ENCODE data around the gene OSBPL6. TPM values are rescaled to one million over a fixed set of nuclear protein-coding genes. Genes with fewer than 3 reads are reported as not detected.

Gene OSBPL6
- total RNA-seq, 6 experiments from 2014 or later, result 2.4 to 4.1 (median 3.1) TPM

DNA sequence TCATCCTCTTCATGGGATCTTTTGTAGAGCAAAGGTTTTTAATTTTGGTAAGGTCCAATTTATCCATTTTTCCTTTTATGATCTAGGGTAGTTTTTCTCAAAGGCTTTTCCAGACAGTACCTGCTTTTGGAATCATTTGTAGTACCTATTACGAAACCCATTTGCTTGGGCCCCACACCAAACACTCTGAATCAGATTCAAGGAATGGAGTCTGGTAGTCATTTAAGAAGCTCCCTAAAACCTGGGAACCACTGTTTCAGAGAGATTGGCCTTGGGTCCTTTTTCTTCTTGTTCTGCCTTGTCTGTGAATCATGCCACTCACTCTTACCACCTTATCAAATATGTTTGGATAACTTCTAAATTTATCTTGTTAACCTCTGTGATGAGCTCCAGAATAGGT is 40.3 kb downstream of the OSBPL6 start:
- no peaks in the 10 kb centered on the region for H3K36me3 ChIP-seq
- intact Hi-C loops (cut with DNase I), result no loop called here
- no peaks in the 10 kb centered on the region for H3K9me3 ChIP-seq
- no peak for ATAC-seq
- DNase-seq, result no peak
- TF ChIP-seq, protein P1, sequence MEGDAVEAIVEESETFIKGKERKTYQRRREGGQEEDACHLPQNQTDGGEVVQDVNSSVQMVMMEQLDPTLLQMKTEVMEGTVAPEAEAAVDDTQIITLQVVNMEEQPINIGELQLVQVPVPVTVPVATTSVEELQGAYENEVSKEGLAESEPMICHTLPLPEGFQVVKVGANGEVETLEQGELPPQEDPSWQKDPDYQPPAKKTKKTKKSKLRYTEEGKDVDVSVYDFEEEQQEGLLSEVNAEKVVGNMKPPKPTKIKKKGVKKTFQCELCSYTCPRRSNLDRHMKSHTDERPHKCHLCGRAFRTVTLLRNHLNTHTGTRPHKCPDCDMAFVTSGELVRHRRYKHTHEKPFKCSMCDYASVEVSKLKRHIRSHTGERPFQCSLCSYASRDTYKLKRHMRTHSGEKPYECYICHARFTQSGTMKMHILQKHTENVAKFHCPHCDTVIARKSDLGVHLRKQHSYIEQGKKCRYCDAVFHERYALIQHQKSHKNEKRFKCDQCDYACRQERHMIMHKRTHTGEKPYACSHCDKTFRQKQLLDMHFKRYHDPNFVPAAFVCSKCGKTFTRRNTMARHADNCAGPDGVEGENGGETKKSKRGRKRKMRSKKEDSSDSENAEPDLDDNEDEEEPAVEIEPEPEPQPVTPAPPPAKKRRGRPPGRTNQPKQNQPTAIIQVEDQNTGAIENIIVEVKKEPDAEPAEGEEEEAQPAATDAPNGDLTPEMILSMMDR (IDR thresholded peaks at IDR 0.05), result no peak
- TF ChIP-seq POLR2A (IDR thresholded peaks at IDR 0.05), result no peak
- H3K4me3 ChIP-seq, result no peak overlapping the region
- no peaks in the 10 kb centered on the region for H3K27me3 ChIP-seq
- no CpG with 5 or more reads among the region's 1 CpG for WGBS (ENCODE audit: insufficient coverage, low coverage, low lambda C conversion rate, missing lambda C conversion rate)
- no peak overlapping the region for H3K27ac ChIP-seq
- H3K4me1 ChIP-seq, result peaks cover 0 to 10% (median 0%) of the 10 kb centered on the region in 4 donors

DNA sequence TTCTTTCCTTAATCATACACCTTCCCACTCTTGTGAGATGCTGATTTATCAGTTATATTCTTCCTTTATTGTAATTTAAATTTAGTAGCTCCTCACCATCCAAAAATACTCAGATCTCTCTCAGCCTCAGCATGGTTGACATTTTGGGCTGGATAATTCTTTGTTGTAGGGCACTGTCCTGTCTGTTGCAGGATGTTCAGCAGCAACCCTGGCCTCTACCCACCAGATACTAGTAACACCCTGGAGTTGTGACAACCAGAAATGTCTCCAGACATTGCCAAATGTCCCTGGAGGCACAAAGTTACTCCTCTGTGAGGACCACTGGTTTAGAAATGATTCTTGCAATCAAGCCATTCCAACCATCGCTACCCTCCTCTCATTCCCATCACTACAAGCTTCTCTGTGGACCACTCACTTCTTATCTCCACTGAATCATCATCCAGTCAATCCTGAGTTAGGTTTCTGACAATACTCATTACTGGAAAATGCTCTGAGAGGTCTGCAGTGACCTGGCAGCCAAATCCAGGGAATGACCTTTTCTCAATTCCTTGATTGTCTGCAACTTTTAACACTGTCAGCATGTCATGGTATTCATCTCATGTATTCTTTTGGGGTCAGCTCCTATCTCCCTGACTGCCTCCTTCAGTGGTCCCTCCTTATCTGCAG is 43.3 kb downstream of the OSBPL6 start:
- TF ChIP-seq POLR2A (IDR thresholded peaks at IDR 0.05), result no peak
- TF ChIP-seq, protein P1 (IDR thresholded peaks at IDR 0.05), result no peak
- DNase-seq (no peak), ATAC-seq (no peak)
- WGBS (ENCODE audit: insufficient coverage, low coverage, low lambda C conversion rate, missing lambda C conversion rate), result 100% methylated on average over 1 of the region's 1 CpG
- H3K36me3 ChIP-seq, result no peaks in the 10 kb centered on the region
- H3K27ac ChIP-seq, result no peak overlapping the region
- peaks cover 0 to 13% (median 0%) of the 10 kb centered on the region in 4 donors for H3K4me1 ChIP-seq
- H3K4me3 ChIP-seq, result no peak overlapping the region
- no peaks in the 10 kb centered on the region for H3K27me3 ChIP-seq
- no peaks in the 10 kb centered on the region for H3K9me3 ChIP-seq
- intact Hi-C loops (cut with DNase I), result no loop called here

DNA sequence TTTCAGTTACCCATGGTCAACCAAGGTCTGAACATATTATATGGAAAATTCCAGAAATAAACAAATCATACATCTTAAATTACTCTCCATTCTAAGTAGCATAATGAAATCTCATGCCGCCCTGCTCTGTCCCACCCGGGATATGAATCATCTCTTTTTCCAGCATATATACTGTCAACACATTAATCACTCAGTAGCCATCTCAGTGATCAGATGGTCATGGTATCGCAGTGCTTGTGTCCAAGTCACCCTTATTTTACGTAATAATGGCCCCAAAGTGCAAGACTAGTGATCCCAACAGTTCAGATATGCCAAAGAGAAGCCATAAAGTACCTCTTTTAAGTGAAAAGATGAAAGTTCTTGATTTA is 43.8 kb downstream of the OSBPL6 start:
- DNase-seq (no peak), ATAC-seq (no peak)
- WGBS (ENCODE audit: insufficient coverage, low coverage, low lambda C conversion rate, missing lambda C conversion rate), result 90% methylated on average over 4 of the region's 4 CpGs
- no peaks in the 10 kb centered on the region for H3K36me3 ChIP-seq
- no peaks in the 10 kb centered on the region for H3K27me3 ChIP-seq
- H3K4me1 ChIP-seq, result peaks cover 0 to 15% (median 0%) of the 10 kb centered on the region in 4 donors
- intact Hi-C loops (cut with DNase I), result no loop called here
- H3K4me3 ChIP-seq, result no peak overlapping the region
- no peaks in the 10 kb centered on the region for H3K9me3 ChIP-seq
- TF ChIP-seq POLR2A (IDR thresholded peaks at IDR 0.05), result no peak
- TF ChIP-seq, protein P1 (IDR thresholded peaks at IDR 0.05), result no peak
- H3K27ac ChIP-seq, result no peak overlapping the region

DNA sequence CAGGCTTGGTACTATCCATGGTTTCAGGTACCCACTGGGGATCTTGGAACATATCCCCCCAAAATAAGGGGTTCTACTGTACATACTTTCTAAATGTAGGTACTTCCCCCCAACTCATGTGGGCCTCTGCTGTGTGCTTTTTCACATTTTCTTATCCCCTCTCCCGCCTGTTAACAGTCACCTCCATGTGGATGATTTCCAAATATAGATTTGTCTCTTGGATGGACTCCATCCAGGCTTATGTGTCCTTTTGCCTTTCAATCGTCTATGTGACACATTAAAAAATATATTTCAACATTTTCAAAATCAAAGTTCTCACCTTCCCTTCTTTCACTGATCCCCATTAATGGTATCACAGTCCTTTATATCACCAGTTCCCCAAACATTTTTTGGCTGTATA is 44.4 kb downstream of the OSBPL6 start:
- no peak overlapping the region for H3K4me3 ChIP-seq
- H3K36me3 ChIP-seq, result no peaks in the 10 kb centered on the region
- H3K4me1 ChIP-seq, result peaks cover 0 to 15% (median 0%) of the 10 kb centered on the region in 4 donors
- no peak for DNase-seq
- TF ChIP-seq, protein P1 (IDR thresholded peaks at IDR 0.05), result no peak
- TF ChIP-seq POLR2A (IDR thresholded peaks at IDR 0.05), result no peak
- 17% methylated on average over 2 of the region's 2 CpGs for WGBS (ENCODE audit: insufficient coverage, low coverage, low lambda C conversion rate, missing lambda C conversion rate)
- H3K9me3 ChIP-seq, result no peaks in the 10 kb centered on the region
- H3K27ac ChIP-seq, result no peak overlapping the region
- intact Hi-C loops (cut with DNase I), result no loop called here
- ATAC-seq, result peak; percentile 45 to 72 (median 62)
- no peaks in the 10 kb centered on the region for H3K27me3 ChIP-seq

All from right lobe of liver (tissue), 6 donors.